H9 (cell line): Measurements from ENCODE around the gene WDR59. TPM values are rescaled to one million over a fixed set of nuclear protein-coding genes. Genes with fewer than 3 reads are reported as not detected.
"Not testable (repeated sequence)": the region's sequence is repeated elsewhere in the genome, so short reads cannot be mapped to it uniquely, and the experiment has no call there.

Experiments
- DNase-seq: peaks from one replicate; pipeline ENCODE4 v3.0.0-alpha.2; 2017
- H2AFZ ChIP-seq: one replicate; pipeline ENCODE4 v1.6.1; 2013; ENCODE audit warnings: mild to moderate bottlenecking, low read length, control low read depth, moderate library complexity
- H2AK5ac ChIP-seq: 2 replicates; pipeline ENCODE4 v1.6.1; 2013; ENCODE audit warnings: low read length, control low read depth, mixed read lengths; ENCODE audit not compliant: insufficient read length
- H2BK120ac ChIP-seq: one replicate; pipeline ENCODE4 v1.6.1; 2013; ENCODE audit warnings: low read depth, mild to moderate bottlenecking, low read length, control low read depth, inconsistent platforms; ENCODE audit not compliant: poor library complexity, severe bottlenecking
- H2BK12ac ChIP-seq: 2 replicates; pipeline ENCODE4 v1.6.1; 2013; ENCODE audit warnings: low read length, control low read depth, mixed read lengths, low read depth; ENCODE audit not compliant: insufficient read length
- H2BK15ac ChIP-seq: 2 replicates; pipeline ENCODE4 v1.6.1; 2013; ENCODE audit warnings: low read depth, low read length, control low read depth
- H2BK20ac ChIP-seq: one replicate; pipeline ENCODE4 v1.6.1; 2013; ENCODE audit warnings: low read depth, mild to moderate bottlenecking, low read length, control low read depth, inconsistent platforms; ENCODE audit not compliant: poor library complexity, severe bottlenecking
- H2BK5ac ChIP-seq: 2 replicates; pipeline ENCODE4 v1.6.1; 2013; ENCODE audit warnings: low read length, control low read depth, mixed read lengths; ENCODE audit not compliant: insufficient read length
- H3K14ac ChIP-seq: 2 replicates; pipeline ENCODE4 v1.6.1; 2013; ENCODE audit warnings: low read length, control low read depth; ENCODE audit not compliant: insufficient read depth
- H3K18ac ChIP-seq: 2 replicates; pipeline ENCODE4 v1.6.1; 2013; ENCODE audit warnings: low read depth, mild to moderate bottlenecking, mixed read lengths, low read length, control low read depth; ENCODE audit not compliant: insufficient read length
- H3K23ac ChIP-seq: 2 replicates; pipeline ENCODE4 v1.6.1; 2013; ENCODE audit warnings: low read length, control low read depth, mixed read lengths, low read depth; ENCODE audit not compliant: insufficient read length
- H3K23me2 ChIP-seq: 2 replicates; pipeline ENCODE4 v1.6.1; 2013; ENCODE audit warnings: low read depth, mild to moderate bottlenecking, mixed read lengths, low read length, control low read depth; ENCODE audit not compliant: insufficient read length, poor library complexity, severe bottlenecking
- H3K27ac ChIP-seq: 2 replicates; pipeline ENCODE4 v1.5.1; 2013; ENCODE audit warnings: low read length, control low read depth, mixed read lengths, low read depth; ENCODE audit not compliant: insufficient read length
- H3K27me3 ChIP-seq: 2 replicates; pipeline ENCODE4 v1.6.1; 2013; ENCODE audit warnings: low read length, control low read depth, inconsistent platforms; ENCODE audit not compliant: insufficient read depth
- H3K4ac ChIP-seq: 2 replicates; pipeline ENCODE4 v1.6.1; 2013; ENCODE audit warnings: low read depth, mild to moderate bottlenecking, control low read depth, inconsistent platforms, low read length, moderate library complexity
- H3K4me1 ChIP-seq: 2 replicates; pipeline ENCODE4 v1.6.1; 2013; ENCODE audit warnings: low read length, control low read depth, inconsistent platforms; ENCODE audit not compliant: insufficient read depth
- H3K4me2 ChIP-seq: 2 replicates; pipeline ENCODE4 v1.6.1; 2013; ENCODE audit warnings: low read length, control low read depth, mixed read lengths; ENCODE audit not compliant: insufficient read length, insufficient read depth
- H3K56ac ChIP-seq: 2 replicates; pipeline ENCODE4 v1.6.1; 2013; ENCODE audit warnings: low read depth, mild to moderate bottlenecking, mixed read lengths, low read length, control low read depth; ENCODE audit not compliant: insufficient read length
- H3K79me1 ChIP-seq: 2 replicates; pipeline ENCODE4 v1.6.1; 2013; ENCODE audit warnings: low read depth, mild to moderate bottlenecking, moderate library complexity, low read length, control low read depth, inconsistent platforms; ENCODE audit not compliant: insufficient read depth, poor library complexity, severe bottlenecking
- H3K79me2 ChIP-seq: 2 replicates; pipeline ENCODE4 v1.6.1; 2013; ENCODE audit warnings: low read length, control low read depth, inconsistent platforms; ENCODE audit not compliant: insufficient read depth
- H3K9ac ChIP-seq: 2 replicates; pipeline ENCODE4 v1.6.1; 2013; ENCODE audit warnings: low read length, control low read depth, mixed read lengths; ENCODE audit not compliant: insufficient read length; ENCODE audit errors: extremely low read depth
- H3K9me3 ChIP-seq: one replicate; pipeline ENCODE4 v1.6.1; 2013; ENCODE audit warnings: low read depth, low read length, inconsistent platforms; ENCODE audit not compliant: control insufficient read depth
- H3T11ph ChIP-seq: one replicate; pipeline ENCODE4 v1.6.1; 2013; ENCODE audit warnings: mild to moderate bottlenecking, low read length, control low read depth, inconsistent platforms
- H4K20me1 ChIP-seq: one replicate; pipeline ENCODE4 v1.6.1; 2013; ENCODE audit not compliant: control insufficient read depth, insufficient read length, insufficient read depth
- H4K5ac ChIP-seq: 2 replicates; pipeline ENCODE4 v1.6.1; 2013; ENCODE audit warnings: low read depth, mild to moderate bottlenecking, mixed read lengths, low read length, control low read depth; ENCODE audit not compliant: insufficient read length
- H4K8ac ChIP-seq: replicated peaks from 2 replicates; pipeline ENCODE4 v1.6.1; 2013; ENCODE audit warnings: low read length, control low read depth, mixed read lengths, low read depth; ENCODE audit not compliant: insufficient read length
- H4K91ac ChIP-seq: 2 replicates; pipeline ENCODE4 v1.6.1; 2013; ENCODE audit warnings: low read depth, mild to moderate bottlenecking, moderate library complexity, mixed read lengths, low read length, control low read depth; ENCODE audit not compliant: insufficient read length
- H3K27ac Mint-ChIP-seq, 3 experiments: 2 replicates in 2 of 3; 3 replicates in 1 of 3; pipeline ENCODE4 v1.8.0; 2020 to 2021; ENCODE audit warnings: mixed read lengths in 3 of 3, mild to moderate bottlenecking in 1 of 3, moderate library complexity in 1 of 3
- H3K27me3 Mint-ChIP-seq: 2 replicates; pipeline ENCODE4 v1.8.0; 2021; ENCODE audit warnings: low read depth, mild to moderate bottlenecking, moderate library complexity, mixed read lengths
- H3K36me3 Mint-ChIP-seq, 3 experiments: 2 replicates in 2 of 3; 3 replicates in 1 of 3; pipeline ENCODE4 v1.8.0; 2020 to 2021; ENCODE audit warnings: low read depth in 3 of 3, mixed read lengths in 3 of 3; ENCODE audit not compliant: insufficient read depth in 1 of 3
- H3K4me1 Mint-ChIP-seq, 2 experiments: 2 replicates each; pipeline ENCODE4 v1.8.0; 2020; ENCODE audit warnings: mixed read lengths in 2 of 2
- H3K4me3 Mint-ChIP-seq, 2 experiments: 2 replicates in 1 of 2; 3 replicates in 1 of 2; pipeline ENCODE4 v1.8.0; 2020 to 2021; ENCODE audit warnings: mild to moderate bottlenecking in 2 of 2, mixed read lengths in 2 of 2, moderate library complexity in 1 of 2
- H3K9me3 Mint-ChIP-seq, 2 experiments: 2 replicates in 1 of 2; 3 replicates in 1 of 2; pipeline ENCODE4 v1.8.0; 2020; ENCODE audit warnings: mild to moderate bottlenecking in 2 of 2, mixed read lengths in 2 of 2, moderate library complexity in 1 of 2
- CTCF ChIP-seq: fragments of 200-600 bp; sonication (generic); conservative IDR thresholded peaks from 3 replicates; pipeline ENCODE4 v1.8.0; 2021; ENCODE audit warnings: antibody characterized with exemption, mild to moderate bottlenecking
- WGBS: extraction: QIAGEN DNeasy Blood & Tissue Kit; methylation state at CpG from one replicate; pipeline ENCODE4 v1.1.7; 2013; ENCODE audit warnings: missing lambda C conversion rate, low lambda C conversion rate, mixed read lengths; ENCODE audit not compliant: insufficient read length; ENCODE audit errors: extremely low coverage; 5-methylcytosine and 5-hydroxymethylcytosine counted together
- total RNA-seq: library from RNA; stranded (reverse); gene quantifications from 2 replicates; pipeline ENCODE4 v1.2.1, GENCODE V29; 2021

The WDR59 gene
- total RNA-seq, 1 experiment from 2014 or later: 97.5 TPM

GRCh38 chr16:74844041-74844980 lies 140.6 kb downstream of the WDR59 start:
- Histone ChIP-seq H2BK20ac (no peak overlapping the region), H3K18ac (no peak overlapping the region), H3K9ac (no peak overlapping the region), H2BK5ac (no peak overlapping the region), H3K23ac (no peak overlapping the region), H2AFZ (no peak overlapping the region), H3K9me3 (no peaks in the 10 kb centered on the region), H3K79me2 (no peaks in the 10 kb centered on the region), H3K56ac (no peak overlapping the region), H2AK5ac (no peak overlapping the region), H3K4ac (no peak overlapping the region), H3K23me2 (no peaks in the 10 kb centered on the region), H3T11ph (no peak overlapping the region), H2BK120ac (no peak overlapping the region), H3K27ac (no peak overlapping the region), H3K4me1 (no peaks in the 10 kb centered on the region), H2BK12ac (no peak overlapping the region), H3K27me3 (no peaks in the 10 kb centered on the region), H3K79me1 (no peaks in the 10 kb centered on the region), H4K8ac (no peak overlapping the region), H3K14ac (no peak overlapping the region), H4K20me1 (no peaks in the 10 kb centered on the region), H2BK15ac (no peak overlapping the region), H4K91ac (no peak overlapping the region), H3K4me2 (no peak overlapping the region), H4K5ac (no peak overlapping the region)
- no peaks in the 10 kb centered on the region for H3K9me3 Mint-ChIP-seq
- no peak for DNase-seq
- no peaks in the 10 kb centered on the region for H3K27me3 Mint-ChIP-seq
- H3K36me3 Mint-ChIP-seq: no peaks in the 10 kb centered on the region; a peak in 1 of 7 replicates
- H3K4me1 Mint-ChIP-seq: peaks cover 5 to 10% of the 10 kb centered on the region in 2 experiments; a peak in 2 of 4 replicates
- no peak for TF ChIP-seq CTCF
- H3K27ac Mint-ChIP-seq: no peak overlapping the region; a peak in 1 of 7 replicates
- WGBS: no CpG with 5 or more reads among the region's 20 CpGs
- no peak overlapping the region for H3K4me3 Mint-ChIP-seq

GRCh38 chr16:74843381-74844035 lies 141.4 kb downstream of the WDR59 start:
- not testable (repeated sequence) for H3K9me3 Mint-ChIP-seq

More at GRCh38 chr16:74843381-74844035, 141.4 kb downstream of the WDR59 start:
- not testable (repeated sequence) for H3T11ph ChIP-seq, H3K23ac ChIP-seq, H2BK20ac ChIP-seq, H3K4me1 Mint-ChIP-seq, H3K79me2 ChIP-seq, H2BK5ac ChIP-seq, H3K18ac ChIP-seq, H4K20me1 ChIP-seq, H3K27ac Mint-ChIP-seq, H3K4me3 Mint-ChIP-seq, H3K79me1 ChIP-seq, H3K4ac ChIP-seq, H4K8ac ChIP-seq, H2BK12ac ChIP-seq, H2BK15ac ChIP-seq, H4K5ac ChIP-seq, H3K27me3 ChIP-seq, H3K36me3 Mint-ChIP-seq, H3K27me3 Mint-ChIP-seq, H3K14ac ChIP-seq, H3K4me1 ChIP-seq, H3K23me2 ChIP-seq, H3K4me2 ChIP-seq, H3K9ac ChIP-seq, H3K56ac ChIP-seq, H2AFZ ChIP-seq, H3K27ac ChIP-seq, H2AK5ac ChIP-seq, H4K91ac ChIP-seq, DNase-seq, H2BK120ac ChIP-seq, H3K9me3 ChIP-seq
- no CpG with 5 or more reads among the region's 14 CpGs for WGBS
